OCI-LY1 (cell line): Measurements from ENCODE around the gene GJB3.

Source experiments
- H2AFZ ChIP-seq: fragments of 200-600 bp; sonication (generic), shearing (Covaris generic); 2 replicates; pipeline ENCODE4 v1.6.0; 2014; ENCODE audit warnings: antibody characterized with exemption, mild to moderate bottlenecking, low read length
- H3F3A ChIP-seq: fragments of 200-600 bp; sonication (generic), shearing (Covaris generic); 2 replicates; pipeline ENCODE4 v1.6.0; 2014; ENCODE audit warnings: mild to moderate bottlenecking, antibody characterized with exemption, low read length, moderate library complexity; ENCODE audit not compliant: insufficient read depth
- H3K27ac ChIP-seq: fragments of 200-600 bp; sonication (generic); 2 replicates; pipeline ENCODE4 v1.5.1; 2014; ENCODE audit warnings: low read length, mixed run types, mild to moderate bottlenecking, low read depth; ENCODE audit not compliant: poor library complexity, severe bottlenecking
- H3K27me3 ChIP-seq: fragments of 200-600 bp; sonication (generic); 2 replicates; pipeline ENCODE4 v1.6.0; 2014; ENCODE audit warnings: antibody characterized with exemption, mild to moderate bottlenecking, low read length, moderate library complexity; ENCODE audit not compliant: insufficient read depth
- H3K36me3 ChIP-seq: fragments of 200-600 bp; sonication (generic); 2 replicates; pipeline ENCODE4 v1.6.1; 2014; ENCODE audit warnings: mild to moderate bottlenecking, antibody characterized with exemption, low read length, moderate library complexity, mixed read lengths; ENCODE audit not compliant: insufficient read depth
- H3K4me1 ChIP-seq: fragments of 200-600 bp; sonication (generic); 2 replicates; pipeline ENCODE4 v1.5.1; 2014; ENCODE audit warnings: mild to moderate bottlenecking, low read length, moderate library complexity; ENCODE audit not compliant: insufficient read depth, severe bottlenecking
- H3K4me2 ChIP-seq: fragments of 200-600 bp; sonication (generic), shearing (Covaris generic); 2 replicates; pipeline ENCODE4 v1.6.1; 2014; ENCODE audit warnings: low read length
- H3K4me3 ChIP-seq: fragments of 200-600 bp; sonication (generic); 2 replicates; pipeline ENCODE4 v1.5.1; 2014; ENCODE audit warnings: low read length, low read depth, mild to moderate bottlenecking, mixed read lengths; ENCODE audit not compliant: poor library complexity, severe bottlenecking
- H3K79me2 ChIP-seq: fragments of 200-600 bp; shearing (Covaris generic); 2 replicates; pipeline ENCODE4 v1.6.1; 2016; ENCODE audit warnings: mixed run types, low read length, mixed read lengths; ENCODE audit not compliant: insufficient read depth
- H3K9ac ChIP-seq: fragments of 200-600 bp; sonication (generic), shearing (Covaris generic); 2 replicates; pipeline ENCODE4 v1.6.1; 2014; ENCODE audit warnings: mild to moderate bottlenecking, low read length, mixed read lengths
- H3K9me2 ChIP-seq: fragments of 200-600 bp; sonication (generic), shearing (Covaris generic); 2 replicates; pipeline ENCODE4 v1.6.1; 2014; ENCODE audit warnings: low read depth, mild to moderate bottlenecking, low read length, mixed read lengths
- H3K9me3 ChIP-seq: fragments of 200-600 bp; shearing (Covaris generic); 2 replicates; pipeline ENCODE4 v1.6.1; 2014; ENCODE audit warnings: low read length, mixed read lengths
- H4K20me1 ChIP-seq: fragments of 200-600 bp; sonication (generic), shearing (Covaris generic); 2 replicates; pipeline ENCODE4 v1.6.0; 2016; ENCODE audit warnings: mild to moderate bottlenecking, low read length; ENCODE audit not compliant: insufficient read depth
- EZH2 ChIP-seq: fragments of 200-600 bp; sonication (generic), shearing (Covaris generic); IDR thresholded peaks from 2 replicates; pipeline ENCODE4 v1.8.0; 2017; ENCODE audit warnings: borderline replicate concordance, mixed run types, mild to moderate bottlenecking, antibody characterized with exemption, low read length, moderate library complexity, mixed read lengths
- TF ChIP-seq, protein P1 (sequence below): fragments of 200-600 bp; sonication (generic), shearing (Covaris generic); IDR thresholded peaks from 2 replicates; pipeline ENCODE4 v1.5.1; 2017; ENCODE audit warnings: mild to moderate bottlenecking, antibody characterized with exemption, low read length, moderate library complexity, mixed read lengths

The GJB3 gene

DNA sequence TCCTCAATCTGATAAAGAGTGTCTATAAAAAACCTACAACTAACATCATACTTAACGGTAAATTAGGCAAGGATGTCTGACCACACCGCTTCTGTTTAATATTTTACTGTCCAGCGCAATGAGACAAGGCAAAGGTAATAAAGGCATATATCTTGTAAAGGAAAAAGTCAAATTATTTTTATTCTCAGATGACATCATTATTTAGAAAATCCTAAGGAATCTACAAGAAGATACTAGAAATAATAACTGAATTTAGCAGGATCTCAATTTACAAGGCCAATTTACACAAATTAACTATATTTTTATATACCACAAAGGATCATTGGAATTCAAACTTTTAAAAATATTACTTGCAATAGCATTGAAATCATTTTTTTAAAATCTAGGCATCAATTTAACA is 41.2 kb downstream of the GJB3 start:
- no peak overlapping the region for H3K27ac ChIP-seq
- H3K4me1 ChIP-seq = no peaks in the 10 kb centered on the region
- no peaks in the 10 kb centered on the region for H4K20me1 ChIP-seq
- no peaks in the 10 kb centered on the region for H3K27me3 ChIP-seq
- no peaks in the 10 kb centered on the region for H3K36me3 ChIP-seq
- no peak overlapping the region for H3K4me2 ChIP-seq
- H3K9ac ChIP-seq = no peak overlapping the region
- H3F3A ChIP-seq = no peaks in the 10 kb centered on the region
- TF ChIP-seq EZH2 = no peak
- TF ChIP-seq, protein P1, sequence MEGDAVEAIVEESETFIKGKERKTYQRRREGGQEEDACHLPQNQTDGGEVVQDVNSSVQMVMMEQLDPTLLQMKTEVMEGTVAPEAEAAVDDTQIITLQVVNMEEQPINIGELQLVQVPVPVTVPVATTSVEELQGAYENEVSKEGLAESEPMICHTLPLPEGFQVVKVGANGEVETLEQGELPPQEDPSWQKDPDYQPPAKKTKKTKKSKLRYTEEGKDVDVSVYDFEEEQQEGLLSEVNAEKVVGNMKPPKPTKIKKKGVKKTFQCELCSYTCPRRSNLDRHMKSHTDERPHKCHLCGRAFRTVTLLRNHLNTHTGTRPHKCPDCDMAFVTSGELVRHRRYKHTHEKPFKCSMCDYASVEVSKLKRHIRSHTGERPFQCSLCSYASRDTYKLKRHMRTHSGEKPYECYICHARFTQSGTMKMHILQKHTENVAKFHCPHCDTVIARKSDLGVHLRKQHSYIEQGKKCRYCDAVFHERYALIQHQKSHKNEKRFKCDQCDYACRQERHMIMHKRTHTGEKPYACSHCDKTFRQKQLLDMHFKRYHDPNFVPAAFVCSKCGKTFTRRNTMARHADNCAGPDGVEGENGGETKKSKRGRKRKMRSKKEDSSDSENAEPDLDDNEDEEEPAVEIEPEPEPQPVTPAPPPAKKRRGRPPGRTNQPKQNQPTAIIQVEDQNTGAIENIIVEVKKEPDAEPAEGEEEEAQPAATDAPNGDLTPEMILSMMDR = no peak
- no peak overlapping the region for H3K4me3 ChIP-seq
- H2AFZ ChIP-seq = no peak overlapping the region
- H3K79me2 ChIP-seq = no peaks in the 10 kb centered on the region
- no peaks in the 10 kb centered on the region for H3K9me3 ChIP-seq
- H3K9me2 ChIP-seq = no peaks in the 10 kb centered on the region

DNA sequence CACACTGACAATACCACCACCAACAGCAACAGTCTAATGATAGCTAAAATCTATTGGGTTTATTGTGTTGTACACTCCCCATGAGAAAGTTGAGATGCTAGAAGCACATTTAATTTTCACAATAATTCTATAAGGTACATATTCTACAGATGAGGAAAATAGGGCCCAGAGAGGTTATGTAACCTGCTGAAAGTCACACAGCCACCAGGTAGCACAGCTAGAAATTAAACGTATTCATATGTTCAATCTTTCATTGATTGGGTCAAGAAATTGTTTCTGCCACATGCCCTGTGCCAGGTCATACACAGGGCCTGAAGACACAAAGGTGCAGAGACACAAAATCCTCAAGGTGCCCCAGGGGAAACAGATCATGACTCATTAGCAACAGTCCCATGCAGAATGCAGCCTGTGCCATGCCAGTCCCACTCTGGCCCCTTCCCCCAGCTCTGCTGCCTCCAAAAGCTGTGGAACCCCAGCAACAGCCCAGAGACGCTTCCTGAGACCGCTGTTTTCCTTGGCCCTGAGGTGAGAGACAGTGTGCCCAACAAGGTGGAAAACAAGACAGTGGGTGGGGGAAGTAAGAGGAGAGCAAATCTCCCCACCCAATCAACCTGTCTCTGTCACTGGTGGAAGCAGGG is 43.9 kb downstream of the GJB3 start:
- Histone ChIP-seq H3K27me3 (no peaks in the 10 kb centered on the region), H3K9me2 (no peaks in the 10 kb centered on the region), H3K4me3 (no peak overlapping the region), H3K9ac (no peak overlapping the region), H3K36me3 (no peaks in the 10 kb centered on the region), H3F3A (no peaks in the 10 kb centered on the region), H3K27ac (no peak overlapping the region), H3K9me3 (no peaks in the 10 kb centered on the region), H3K4me1 (no peaks in the 10 kb centered on the region), H3K79me2 (no peaks in the 10 kb centered on the region), H3K4me2 (no peak overlapping the region), H2AFZ (no peak overlapping the region), H4K20me1 (no peaks in the 10 kb centered on the region)
- no peak for TF ChIP-seq EZH2
- TF ChIP-seq, protein P1 = no peak

- no peaks in the 10 kb centered on the region for H3K4me1 ChIP-seq
- no peaks in the 10 kb centered on the region for H3K27me3 ChIP-seq
- H3K4me3 ChIP-seq = no peak overlapping the region
- no peaks in the 10 kb centered on the region for H3K36me3 ChIP-seq
- H3K27ac ChIP-seq = no peak overlapping the region
- H3F3A ChIP-seq = no peaks in the 10 kb centered on the region
- no peak overlapping the region for H3K9ac ChIP-seq
- H2AFZ ChIP-seq = no peak overlapping the region
- H3K9me2 ChIP-seq = no peaks in the 10 kb centered on the region
- H4K20me1 ChIP-seq = no peaks in the 10 kb centered on the region
- H3K4me2 ChIP-seq = no peak overlapping the region
- no peaks in the 10 kb centered on the region for H3K9me3 ChIP-seq
- H3K79me2 ChIP-seq = no peaks in the 10 kb centered on the region
- TF ChIP-seq, protein P1 = no peak
- no peak for TF ChIP-seq EZH2
Observed at GRCh38 chr1:34825455-34826091, 44.6 kb downstream of the GJB3 start.
